Prostate gland (tissue), 2 donors: ENCODE data around the gene PDS5B.

ENCODE experiments used
- CTCF ChIP-seq, 4 experiments: fragments of 200-600 bp in 2 of 4; fragments of 450-650 bp in 2 of 4; sonication (generic) in 2 of 4; IDR thresholded peaks; 1 replicate in 3 of 4; 2 replicates in 1 of 4; pipeline ENCODE4 v1.5.1; 2016 to 2019; ENCODE audit warnings: antibody characterized with exemption in 4 of 4, mild to moderate bottlenecking in 2 of 4, moderate library complexity in 2 of 4
- POLR2AphosphoS5 ChIP-seq: sonication (generic); formaldehyde crosslinking; IDR thresholded peaks from one replicate; pipeline ENCODE4 v1.6.1; 2017; ENCODE audit warnings: antibody characterized with exemption

DNA sequence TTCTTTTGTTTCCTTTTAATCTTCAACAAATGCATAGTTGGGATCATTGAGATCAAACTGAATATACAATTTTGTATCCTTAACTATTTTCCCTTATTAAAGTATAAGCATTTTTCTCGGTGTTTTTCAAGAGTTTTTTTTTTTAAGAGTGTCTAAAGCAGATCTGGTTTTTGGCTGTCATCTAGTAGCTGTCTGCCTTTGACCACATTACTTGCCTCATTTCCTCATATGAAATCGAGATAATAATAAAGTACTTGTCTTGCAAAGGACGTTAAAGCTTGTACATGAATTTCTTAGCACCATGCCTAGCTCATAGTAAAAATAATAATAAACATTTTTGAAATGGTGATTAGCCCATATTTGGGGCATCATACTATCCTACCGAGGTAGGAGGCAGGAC, 121.2 kb downstream of the PDS5B start:
- TF ChIP-seq CTCF (IDR thresholded peaks at IDR 0.05) (no peak), POLR2AphosphoS5 (no peak)
